Activated CD8-positive, alpha-beta T cell treated with anti-CD3 and anti-CD28 coated beads for 36 hours (primary cell): ENCODE data around the gene HSPB6. TPM values are rescaled to one million over a fixed set of nuclear protein-coding genes. Genes with fewer than 3 reads are reported as not detected.

Source experiments
- ATAC-seq: fragments of 200-7000 bp; cut with Tn5 transposase; one replicate; pipeline ENCODE4 v1.10.0; 2021; ENCODE audit warnings: mild to moderate bottlenecking, moderate library complexity
- CTCF ChIA-PET: fragments of 350-600 bp; sonication (Branson Sonifier 250); formaldehyde crosslinking; loops from one replicate; lab custom pipeline; 2021; ENCODE audit warnings: antibody characterized with exemption; lab: Charles Lee
- POLR2A ChIA-PET: fragments of 350-600 bp; sonication (Branson Sonifier 250); formaldehyde crosslinking; loops from one replicate; lab custom pipeline; 2021; ENCODE audit warnings: antibody characterized with exemption; lab: Charles Lee
- DNase-seq: peaks from one replicate; pipeline ENCODE4 v3.0.0-alpha.2; 2020
- H3K27ac Mint-ChIP-seq: one replicate; pipeline ENCODE4 v1.8.0; 2021; ENCODE audit warnings: mild to moderate bottlenecking, mixed read lengths
- H3K27me3 Mint-ChIP-seq: one replicate; pipeline ENCODE4 v1.8.0; 2021; ENCODE audit warnings: mixed read lengths
- H3K36me3 Mint-ChIP-seq: one replicate; pipeline ENCODE4 v1.8.0; 2021; ENCODE audit warnings: low read depth, mixed read lengths
- H3K4me1 Mint-ChIP-seq: one replicate; pipeline ENCODE4 v1.8.0; 2021; ENCODE audit warnings: low read depth, mixed read lengths
- H3K4me3 Mint-ChIP-seq: one replicate; pipeline ENCODE4 v1.8.0; 2021; ENCODE audit warnings: mild to moderate bottlenecking, moderate library complexity, mixed read lengths
- H3K9me3 Mint-ChIP-seq: one replicate; pipeline ENCODE4 v1.8.0; 2021; ENCODE audit warnings: mixed read lengths
- intact Hi-C: fragments of 100-400 bp; cut with micrococcal nuclease; formaldehyde crosslinking; loops from one replicate; pipeline ENCODE4 v1.10.0; 2022
- total RNA-seq, 2 experiments: library from RNA; stranded (reverse); gene quantifications; one replicate each; pipeline ENCODE4 v1.2.3, GENCODE V29; 2021
- TF ChIP-seq, protein P1 (sequence below): fragments of 200-600 bp; IDR thresholded peaks from one replicate; pipeline ENCODE4 v1.8.0; 2022; ENCODE audit warnings: antibody characterized with exemption, mild to moderate bottlenecking

HSPB6 gene
- total RNA-seq, 2 experiments from 2014 or later: 0.85 to 0.95 TPM

DNA sequence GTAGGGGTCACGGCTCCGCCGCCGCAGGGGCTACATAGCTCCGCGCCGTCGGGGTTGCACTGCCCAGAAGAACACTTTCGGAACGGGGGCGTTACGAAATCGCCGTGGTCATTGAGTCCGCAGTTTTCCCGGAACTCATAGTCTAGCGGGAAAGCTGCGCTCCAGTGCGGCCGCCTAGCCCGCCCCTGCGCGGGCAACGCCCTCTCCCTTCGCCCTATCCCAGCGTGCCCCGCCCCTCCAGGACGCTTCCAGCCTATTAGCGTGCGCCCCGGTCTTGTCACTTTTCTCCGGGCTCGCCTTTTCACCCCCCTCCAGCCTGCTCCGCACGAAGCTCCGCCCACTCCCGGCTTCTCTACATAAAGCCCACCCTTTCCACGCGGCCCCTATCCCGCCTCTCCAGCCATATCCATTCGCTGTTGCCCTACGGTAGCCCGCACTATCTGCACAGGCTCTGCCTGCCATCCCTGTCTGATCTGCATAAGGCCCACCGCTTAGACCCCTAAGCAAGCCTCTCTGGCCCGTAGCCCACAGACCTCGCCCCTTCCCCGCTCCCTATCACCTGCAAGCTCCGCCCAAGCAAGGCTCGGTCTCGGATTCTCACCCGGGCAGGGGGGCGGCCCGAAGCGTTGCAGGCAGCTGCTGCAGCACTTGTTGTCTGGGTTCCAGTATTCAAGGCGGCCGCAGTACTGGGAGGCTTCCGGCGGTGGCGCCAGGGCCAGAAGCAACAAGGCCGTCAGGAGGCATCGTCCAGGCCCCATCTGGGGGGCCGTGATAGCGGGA lies 16.2 kb downstream of the HSPB6 start:
- ChIA-PET POLR2A (interaction anchor here (0.8 to 5.2 kb wide), 17 partner anchors 8 to 128 kb away, joined by 3 to 64 read pairs (median 5); partner anchors contain the start of genes HAUS5, HSPB6, KMT2B and LIN37), CTCF (interaction anchor here (0.6 to 3.1 kb wide), 14 partner anchors 9 to 263 kb away, joined by 3 to 18 read pairs (median 3); no protein-coding TSS in a partner anchor)
- Mint-ChIP-seq H3K4me3 (peak overlapping the region; percentile 87), H3K36me3 (peaks cover 54% of the 10 kb centered on the region), H3K27ac (peak overlapping the region; percentile 96), H3K4me1 (peaks cover 24% of the 10 kb centered on the region), H3K27me3 (no peaks in the 10 kb centered on the region), H3K9me3 (no peaks in the 10 kb centered on the region)
- TF ChIP-seq, protein P1, sequence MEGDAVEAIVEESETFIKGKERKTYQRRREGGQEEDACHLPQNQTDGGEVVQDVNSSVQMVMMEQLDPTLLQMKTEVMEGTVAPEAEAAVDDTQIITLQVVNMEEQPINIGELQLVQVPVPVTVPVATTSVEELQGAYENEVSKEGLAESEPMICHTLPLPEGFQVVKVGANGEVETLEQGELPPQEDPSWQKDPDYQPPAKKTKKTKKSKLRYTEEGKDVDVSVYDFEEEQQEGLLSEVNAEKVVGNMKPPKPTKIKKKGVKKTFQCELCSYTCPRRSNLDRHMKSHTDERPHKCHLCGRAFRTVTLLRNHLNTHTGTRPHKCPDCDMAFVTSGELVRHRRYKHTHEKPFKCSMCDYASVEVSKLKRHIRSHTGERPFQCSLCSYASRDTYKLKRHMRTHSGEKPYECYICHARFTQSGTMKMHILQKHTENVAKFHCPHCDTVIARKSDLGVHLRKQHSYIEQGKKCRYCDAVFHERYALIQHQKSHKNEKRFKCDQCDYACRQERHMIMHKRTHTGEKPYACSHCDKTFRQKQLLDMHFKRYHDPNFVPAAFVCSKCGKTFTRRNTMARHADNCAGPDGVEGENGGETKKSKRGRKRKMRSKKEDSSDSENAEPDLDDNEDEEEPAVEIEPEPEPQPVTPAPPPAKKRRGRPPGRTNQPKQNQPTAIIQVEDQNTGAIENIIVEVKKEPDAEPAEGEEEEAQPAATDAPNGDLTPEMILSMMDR: no peak
- ATAC-seq (peak; percentile 72), DNase-seq (peak; percentile 99)
- intact Hi-C loops: no loop called here

DNA sequence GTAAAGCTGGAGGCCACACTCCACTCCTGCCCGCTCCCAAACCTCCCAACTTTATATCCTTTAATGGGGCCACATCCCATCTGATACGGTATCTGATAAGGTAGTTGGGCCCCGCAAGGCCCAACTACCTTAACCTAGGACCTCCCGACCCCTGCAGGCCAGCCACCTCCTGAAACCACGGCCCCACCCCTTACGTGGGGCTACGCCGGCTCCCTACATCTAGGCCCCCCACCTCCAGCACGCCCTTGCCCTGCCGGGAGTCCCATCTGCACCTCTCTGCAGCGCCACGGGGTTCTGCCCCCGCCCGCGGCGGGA lies 16.8 kb downstream of the HSPB6 start:
- intact Hi-C loops: no loop called here
- DNase-seq (no peak), ATAC-seq (peak; percentile 4)
- H3K4me3 Mint-ChIP-seq: peak overlapping the region; percentile 87
- H3K27me3 Mint-ChIP-seq: no peaks in the 10 kb centered on the region
- peaks cover 22% of the 10 kb centered on the region for H3K4me1 Mint-ChIP-seq
- ChIA-PET CTCF (interaction anchor here (0.8 to 3.1 kb wide), 11 partner anchors 9 to 80 kb away, joined by 3 to 18 read pairs (median 3); no protein-coding TSS in a partner anchor), POLR2A (interaction anchor here (0.8 to 5.2 kb wide), 15 partner anchors 8 to 89 kb away, joined by 3 to 64 read pairs (median 6); partner anchors contain the start of genes KMT2B and LIN37)
- TF ChIP-seq, protein P1: no peak
- H3K36me3 Mint-ChIP-seq: peaks cover 54% of the 10 kb centered on the region
- H3K9me3 Mint-ChIP-seq: no peaks in the 10 kb centered on the region
- no peak overlapping the region for H3K27ac Mint-ChIP-seq

DNA sequence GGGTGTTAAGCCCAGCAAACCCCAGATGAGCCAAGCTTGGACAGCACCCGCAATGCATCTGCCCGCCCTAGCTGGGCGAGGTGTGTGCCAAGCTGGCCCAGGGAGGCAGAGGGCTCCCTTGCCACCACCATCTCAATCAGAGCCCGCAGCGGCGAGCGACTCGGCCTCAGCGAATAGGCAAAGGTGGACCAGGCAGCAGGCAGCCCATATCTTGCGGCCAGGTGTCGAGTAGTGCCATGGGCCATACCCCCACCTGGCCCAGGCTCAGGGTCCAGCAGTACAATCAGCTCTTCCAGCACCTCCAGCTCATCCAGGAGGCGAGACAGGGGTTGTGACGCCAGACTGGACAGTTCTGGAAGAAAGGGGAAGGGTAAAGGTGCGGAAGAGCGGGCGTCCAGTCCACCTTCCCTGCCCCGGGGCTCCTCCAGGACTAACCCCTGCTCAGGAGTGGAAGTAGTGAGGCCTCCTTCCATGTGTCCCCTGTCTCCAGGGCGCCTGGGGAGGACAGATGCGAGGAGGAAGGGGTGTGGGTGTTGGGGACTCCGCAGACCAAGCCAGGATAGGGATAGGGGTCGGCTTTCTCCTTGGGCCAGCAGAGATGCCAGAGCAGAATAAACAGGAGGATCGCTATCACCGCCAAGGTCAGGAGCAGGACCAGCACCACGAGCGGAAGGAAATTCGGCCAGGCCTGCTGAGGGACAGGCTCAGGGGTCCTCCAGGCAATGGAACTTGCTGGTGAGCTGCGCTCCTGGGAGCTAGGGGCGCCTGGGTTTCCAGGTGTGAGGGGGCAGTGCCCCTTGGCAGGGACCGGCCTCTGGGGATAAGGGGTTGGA lies 17.3 kb downstream of the HSPB6 start:
- POLR2A ChIA-PET: interaction anchor here (1.1 to 5.2 kb wide), 13 partner anchors 7 to 89 kb away, joined by 3 to 64 read pairs (median 6); partner anchors contain the start of genes KMT2B and LIN37
- peak overlapping the region; percentile 25 for H3K27ac Mint-ChIP-seq
- CTCF ChIA-PET: interaction anchor here (1.2 to 3.1 kb wide), 5 partner anchors 9 to 80 kb away, joined by 3 to 18 read pairs (median 8); no protein-coding TSS in a partner anchor
- H3K4me1 Mint-ChIP-seq: peaks cover 22% of the 10 kb centered on the region
- TF ChIP-seq, protein P1: no peak
- intact Hi-C loops: loop anchor here (5.0 kb wide), 1 partner anchor 47 kb away; no protein-coding TSS in a partner anchor
- H3K36me3 Mint-ChIP-seq: peaks cover 54% of the 10 kb centered on the region
- no peaks in the 10 kb centered on the region for H3K27me3 Mint-ChIP-seq
- DNase-seq (no peak), ATAC-seq (no peak)
- no peaks in the 10 kb centered on the region for H3K9me3 Mint-ChIP-seq
- peak overlapping the region; percentile 87 for H3K4me3 Mint-ChIP-seq

DNA sequence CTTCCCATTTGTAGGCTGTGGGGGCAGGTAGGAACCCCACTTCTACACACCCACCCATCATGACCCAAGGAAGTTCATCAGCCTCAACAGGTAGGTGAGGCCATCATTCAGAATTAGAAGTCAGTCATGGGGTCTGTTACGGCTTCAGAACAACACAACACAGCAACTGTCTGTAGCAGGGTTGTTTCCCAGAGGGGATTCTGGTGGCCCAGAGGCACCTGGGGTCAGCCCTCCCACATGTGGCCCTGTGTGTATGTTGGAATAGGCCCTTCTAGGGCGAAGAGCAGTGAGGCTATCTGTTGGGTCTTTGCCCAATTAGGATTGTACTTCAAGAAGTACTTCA lies 18.0 kb downstream of the HSPB6 start:
- CTCF ChIA-PET: interaction anchor here (1.5 to 3.1 kb wide), 3 partner anchors 8 to 81 kb away, joined by 3 to 18 read pairs (median 15); no protein-coding TSS in a partner anchor
- no peaks in the 10 kb centered on the region for H3K27me3 Mint-ChIP-seq
- POLR2A ChIA-PET: interaction anchor here (1.5 to 5.6 kb wide), 5 partner anchors 9 to 17 kb away, joined by 4 to 105 read pairs (median 16); partner anchors contain the start of genes KMT2B and LIN37
- no peaks in the 10 kb centered on the region for H3K9me3 Mint-ChIP-seq
- peaks cover 21% of the 10 kb centered on the region for H3K4me1 Mint-ChIP-seq
- ATAC-seq: no peak
- peak overlapping the region; percentile 87 for H3K4me3 Mint-ChIP-seq
- peaks cover 53% of the 10 kb centered on the region for H3K36me3 Mint-ChIP-seq
- TF ChIP-seq, protein P1: no peak
- no peak for DNase-seq
- intact Hi-C loops: loop anchor here (5.0 kb wide), 1 partner anchor 47 kb away; no protein-coding TSS in a partner anchor
- peak overlapping the region; percentile 66 for H3K27ac Mint-ChIP-seq
